ENCODE measurements around the gene CRY2.
A peak's percentile ranks its signal among the peaks of the same experiment; 100 is the strongest.

The CRY2 gene

GRCh38 chr11:45919806-45920530 is 72.7 kb downstream of the CRY2 start:
- no peak for DNase-seq

GRCh38 chr11:45920531-45921477 is 73.5 kb downstream of the CRY2 start:
- no peak for DNase-seq

- no peak for DNase-seq
Observed at GRCh38 chr11:45921561-45922424, 74.5 kb downstream of the CRY2 start.

DNA sequence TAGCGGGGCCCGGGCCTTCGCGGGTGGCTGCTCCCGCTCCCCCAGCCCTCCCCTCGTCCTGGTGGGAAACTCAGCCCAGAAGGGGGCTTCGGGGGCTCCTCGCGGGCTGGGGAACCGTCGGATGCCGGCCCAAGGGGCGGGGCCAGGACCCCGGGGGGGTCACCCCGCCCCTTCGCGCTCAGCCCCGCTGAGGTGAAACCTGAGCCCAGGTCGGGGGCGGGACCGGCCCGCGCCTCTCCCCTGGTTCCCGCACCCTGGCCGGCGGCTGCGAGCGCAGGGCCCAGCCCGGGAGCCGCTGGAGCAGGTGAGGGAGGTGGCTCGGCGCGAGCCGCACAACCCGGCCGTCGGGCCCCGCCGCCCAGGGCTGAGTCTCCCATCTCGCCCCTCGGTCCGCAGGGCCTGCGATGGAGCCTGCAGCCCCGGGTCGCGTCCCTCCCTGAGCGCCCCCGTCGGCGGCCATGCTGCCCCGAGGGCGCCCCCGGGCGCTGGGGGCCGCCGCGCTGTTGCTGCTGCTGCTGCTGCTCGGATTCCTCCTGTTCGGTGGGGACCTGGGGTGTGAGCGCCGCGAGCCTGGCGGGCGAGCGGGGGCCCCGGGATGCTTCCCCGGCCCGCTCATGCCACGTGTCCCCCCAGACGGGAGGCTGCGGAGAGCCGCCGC is 75.3 kb downstream of the CRY2 start, which contains the start of gene LARGE2:
LARGE2 (plus strand) TSS at position 232 of the 658 bp plus-strand sequence; CDS start at position 459, 227 bp downstream.
- peak; percentile 32 for DNase-seq

GRCh38 chr11:45924036-45924915 is 77.0 kb downstream of the CRY2 start:
- no peak for DNase-seq

- DNase-seq, result no peak
Observed at GRCh38 chr11:45924927-45925326, 77.7 kb downstream of the CRY2 start.

- no peak for DNase-seq
Observed at GRCh38 chr11:45925550-45925949, 78.3 kb downstream of the CRY2 start.

- DNase-seq, result no peak
Observed at GRCh38 chr11:45926001-45926401, 78.7 kb downstream of the CRY2 start.

DNA sequence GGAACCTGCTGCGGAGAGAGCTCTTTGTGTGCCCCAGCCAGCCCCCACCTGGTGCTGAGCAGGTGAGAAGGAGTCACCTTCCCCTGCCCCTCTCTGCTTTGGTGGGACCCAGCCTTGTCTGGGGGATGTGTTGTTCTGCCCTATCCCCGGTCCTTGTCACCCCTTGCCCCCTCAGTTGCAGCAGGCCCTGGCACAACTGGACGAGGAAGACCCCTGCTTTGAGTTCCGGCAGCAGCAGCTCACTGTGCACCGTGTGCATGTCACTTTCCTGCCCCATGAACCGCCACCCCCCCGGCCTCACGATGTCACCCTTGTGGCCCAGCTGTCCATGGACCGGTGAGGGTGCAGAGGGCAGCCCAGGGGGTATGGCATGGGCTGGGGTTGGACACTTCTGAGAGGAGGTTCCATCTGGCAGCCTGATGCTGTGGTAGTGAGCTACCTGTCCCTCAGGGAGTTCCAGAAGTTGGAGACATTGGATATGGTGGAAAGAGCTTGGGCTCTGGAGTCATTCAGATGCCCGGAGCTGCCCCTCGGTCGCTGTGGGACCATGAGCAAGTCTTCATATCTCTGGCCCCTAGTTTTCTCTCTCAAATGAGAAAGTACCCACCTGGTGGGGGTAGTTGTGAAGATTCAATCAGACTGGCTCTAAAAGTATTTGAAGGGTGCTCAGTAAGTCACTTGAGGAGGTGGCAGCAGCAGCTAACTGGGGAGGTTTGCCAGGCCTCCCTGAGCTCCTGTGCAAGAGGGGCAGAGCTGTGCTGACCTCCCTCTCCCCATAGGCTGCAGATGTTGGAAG is 79.5 kb downstream of the CRY2 start:
- no peak for DNase-seq

DNA sequence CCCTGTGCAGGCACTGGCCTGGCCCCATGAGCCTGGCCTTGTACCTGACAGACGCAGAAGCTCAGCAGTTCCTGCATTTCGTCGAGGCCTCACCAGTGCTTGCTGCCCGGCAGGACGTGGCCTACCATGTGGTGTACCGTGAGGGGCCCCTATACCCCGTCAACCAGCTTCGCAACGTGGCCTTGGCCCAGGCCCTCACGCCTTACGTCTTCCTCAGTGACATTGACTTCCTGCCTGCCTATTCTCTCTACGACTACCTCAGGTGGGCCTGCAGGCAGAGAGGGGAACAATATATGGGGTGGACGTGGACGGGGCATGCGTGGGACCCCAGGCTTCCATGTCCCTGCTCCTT is 80.0 kb downstream of the CRY2 start:
- no peak for DNase-seq

- no peak for DNase-seq
Observed at GRCh38 chr11:45927684-45928413, 80.6 kb downstream of the CRY2 start.

- no peak for DNase-seq
Observed at GRCh38 chr11:45928535-45929215, 81.4 kb downstream of the CRY2 start.

DNA sequence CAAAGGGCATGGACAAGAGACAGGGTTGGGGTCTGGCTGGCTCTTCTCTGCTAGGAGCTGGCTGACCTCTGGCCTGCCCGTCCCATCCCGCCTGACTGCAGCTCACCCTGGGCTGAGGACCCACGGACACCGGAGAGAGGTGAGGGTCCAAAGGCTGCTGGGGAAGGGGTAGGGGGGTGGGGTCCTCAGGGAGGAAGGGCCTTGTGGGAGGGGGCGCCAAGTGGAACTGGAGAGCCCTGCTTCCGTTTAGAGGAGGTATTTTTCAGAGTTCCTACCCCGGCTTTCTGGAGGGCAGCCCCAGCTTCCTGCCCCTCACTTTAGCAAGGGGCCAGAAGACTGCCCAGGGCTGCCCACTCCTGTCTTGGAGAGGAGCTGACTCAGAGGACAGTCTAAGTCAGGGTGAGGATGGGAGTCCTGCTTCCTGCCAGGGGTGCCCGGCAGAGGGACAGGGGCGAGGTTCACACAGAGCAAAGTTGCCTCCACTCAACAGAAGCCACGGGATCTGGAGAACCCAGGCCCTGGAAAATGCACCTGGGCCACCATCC is 82.3 kb downstream of the CRY2 start:
- DNase-seq, result no peak

DNA sequence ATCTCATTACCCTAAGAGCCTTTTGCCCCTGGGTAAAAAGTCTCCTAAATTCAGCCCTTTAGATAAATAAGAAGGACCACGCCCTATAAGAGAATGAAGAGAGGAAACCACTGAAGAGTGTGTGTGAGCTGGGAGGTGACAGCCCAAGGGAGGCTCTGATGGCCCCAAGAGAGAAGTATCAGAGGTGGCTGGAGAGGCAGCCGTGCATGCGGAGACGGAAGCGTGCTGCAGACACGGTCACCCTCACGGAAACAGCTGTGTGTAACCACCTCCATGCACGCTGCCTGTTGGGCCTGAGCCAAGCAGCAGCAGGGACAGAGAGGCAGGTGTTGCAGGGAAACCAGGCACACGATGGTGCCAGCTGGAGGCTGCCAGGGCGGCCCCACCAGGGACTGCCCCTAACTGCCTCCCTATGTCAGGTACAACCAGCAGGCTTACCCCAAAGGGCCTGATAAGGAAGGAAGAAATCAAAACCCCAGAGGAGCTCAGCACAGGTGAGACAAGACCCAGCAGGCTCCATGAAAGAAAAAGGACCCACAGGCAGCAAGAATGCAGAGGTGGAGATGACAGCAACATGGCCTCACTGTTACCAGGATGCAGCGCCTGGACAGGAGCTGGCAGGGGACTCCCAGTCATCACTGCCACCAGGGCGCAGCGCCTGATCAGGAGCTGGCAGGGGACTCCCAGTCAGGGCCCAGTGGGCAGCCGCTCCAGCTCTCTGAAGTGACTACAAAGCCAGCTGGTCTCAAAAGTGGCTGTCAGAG is 82.9 kb downstream of the CRY2 start:
- DNase-seq, result no peak

GRCh38 chr11:45930951-45931570 is 83.8 kb downstream of the CRY2 start:
- no peak for DNase-seq

- DNase-seq, result no peak
Observed at GRCh38 chr11:45931739-45932138, 84.5 kb downstream of the CRY2 start.

DNA sequence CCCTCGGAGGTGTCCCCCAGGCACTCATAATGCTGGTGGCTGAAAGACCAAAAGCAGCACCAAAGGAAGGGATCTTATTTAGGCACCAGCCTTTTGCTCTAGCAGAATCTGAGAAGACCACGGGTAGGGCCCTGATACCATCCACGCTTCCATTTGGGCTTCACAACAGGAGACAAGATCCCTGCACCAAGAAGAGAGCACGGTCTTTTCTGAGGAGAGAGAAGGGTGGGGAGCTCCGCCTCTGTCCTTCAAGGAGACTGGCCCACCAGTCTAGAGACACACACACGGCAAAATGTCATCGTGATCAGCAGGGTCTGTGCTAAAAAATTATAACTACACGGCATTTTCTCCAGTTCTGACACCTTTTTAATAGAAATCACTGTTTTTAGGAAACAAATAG is 84.9 kb downstream of the CRY2 start:
- no peak for DNase-seq

All from NCI-H226 (cell line).